MM.1S (cell line): Measurements from ENCODE around the gene NPIPB4.
"Not testable (repeated sequence)": the region's sequence is repeated elsewhere in the genome, so short reads cannot be mapped to it uniquely, and the experiment has no call there.

Experiments
- DNase-seq: peaks from one replicate; pipeline ENCODE4 v3.0.0-alpha.2; 2015
- H2AFZ ChIP-seq: fragments of 300-600 bp; sonication (generic); 2 replicates; pipeline ENCODE4 v1.6.0; 2016; ENCODE audit warnings: antibody characterized with exemption, low read length
- H3F3A ChIP-seq: fragments of 300-600 bp; sonication (generic); 2 replicates; pipeline ENCODE4 v1.6.1; 2016; ENCODE audit warnings: mild to moderate bottlenecking, antibody characterized with exemption, low read length, moderate library complexity, mixed read lengths; ENCODE audit not compliant: insufficient read depth
- H3K27ac ChIP-seq: fragments of 300-600 bp; sonication (generic); 2 replicates; pipeline ENCODE4 v1.5.1; 2016; ENCODE audit warnings: mild to moderate bottlenecking, low read length
- H3K27me3 ChIP-seq: fragments of 300-600 bp; sonication (generic); replicated peaks from 2 replicates; pipeline ENCODE4 v1.6.0; 2016; ENCODE audit warnings: low read length; ENCODE audit not compliant: insufficient read depth
- H3K36me3 ChIP-seq: fragments of 300-600 bp; sonication (generic); replicated peaks from 2 replicates; pipeline ENCODE4 v1.6.1; 2016; ENCODE audit warnings: mild to moderate bottlenecking, low read length, mixed read lengths; ENCODE audit not compliant: insufficient read depth
- H3K4me1 ChIP-seq: fragments of 300-600 bp; sonication (generic); 2 replicates; pipeline ENCODE4 v1.6.1; 2016; ENCODE audit warnings: low read length, mixed read lengths
- H3K4me2 ChIP-seq: fragments of 300-600 bp; sonication (generic); 2 replicates; pipeline ENCODE4 v1.6.0; 2016; ENCODE audit warnings: low read depth, low read length
- H3K4me3 ChIP-seq: fragments of 300-600 bp; sonication (generic); 2 replicates; pipeline ENCODE4 v1.5.1; 2016; ENCODE audit warnings: low read length, mixed read lengths
- H3K79me2 ChIP-seq: fragments of 300-600 bp; sonication (generic); 2 replicates; pipeline ENCODE4 v1.6.1; 2016; ENCODE audit warnings: mixed run types, low read length, mixed read lengths
- H3K9ac ChIP-seq: fragments of 300-600 bp; sonication (generic); 2 replicates; pipeline ENCODE4 v1.6.1; 2016; ENCODE audit warnings: low read length, mixed read lengths
- H3K9me2 ChIP-seq: fragments of 300-600 bp; sonication (generic); replicated peaks from 2 replicates; pipeline ENCODE4 v1.6.1; 2016; ENCODE audit warnings: mild to moderate bottlenecking, low read length, mixed read lengths; ENCODE audit not compliant: insufficient read depth
- H3K9me3 ChIP-seq: fragments of 300-600 bp; sonication (generic); replicated peaks from 2 replicates; pipeline ENCODE4 v1.6.1; 2016; ENCODE audit warnings: mild to moderate bottlenecking, low read length, mixed read lengths; ENCODE audit not compliant: insufficient read depth
- H4K20me1 ChIP-seq: fragments of 300-600 bp; sonication (generic); 2 replicates; pipeline ENCODE4 v1.6.1; 2016; ENCODE audit warnings: mild to moderate bottlenecking, low read length, moderate library complexity, mixed read lengths; ENCODE audit not compliant: insufficient read depth
- CTCF ChIP-seq: fragments of 300-600 bp; sonication (generic); IDR thresholded peaks from 2 replicates; pipeline ENCODE4 v1.5.1; 2016; ENCODE audit warnings: antibody characterized with exemption, low read length, mixed read lengths

The NPIPB4 gene

GRCh38 chr16:21802375-21802663 is 55.2 kb downstream of the NPIPB4 start:
- H3K4me3 ChIP-seq, H3K36me3 ChIP-seq, H3K27me3 ChIP-seq, H4K20me1 ChIP-seq, H3K4me1 ChIP-seq, DNase-seq, H3K9me2 ChIP-seq, H2AFZ ChIP-seq, H3F3A ChIP-seq, H3K27ac ChIP-seq, H3K9ac ChIP-seq, H3K4me2 ChIP-seq, H3K9me3 ChIP-seq, H3K79me2 ChIP-seq: not testable (repeated sequence)

- not testable (repeated sequence) for H3K4me3 ChIP-seq, H3K9me2 ChIP-seq, H3K79me2 ChIP-seq, H3F3A ChIP-seq, H3K9ac ChIP-seq, H3K4me2 ChIP-seq, H3K27ac ChIP-seq, H3K27me3 ChIP-seq, H3K9me3 ChIP-seq, H2AFZ ChIP-seq, H4K20me1 ChIP-seq, H3K36me3 ChIP-seq, H3K4me1 ChIP-seq
- peak; percentile 42 for DNase-seq
- peak; percentile 40 for TF ChIP-seq CTCF
These were observed 55.8 kb downstream of the NPIPB4 start for GRCh38 chr16:21801538-21802374.

- H3F3A ChIP-seq, H4K20me1 ChIP-seq, H3K36me3 ChIP-seq, H3K27ac ChIP-seq, H3K4me1 ChIP-seq, DNase-seq, H3K9me2 ChIP-seq, H3K27me3 ChIP-seq, H3K4me3 ChIP-seq, H2AFZ ChIP-seq, H3K9ac ChIP-seq, H3K4me2 ChIP-seq, H3K9me3 ChIP-seq, H3K79me2 ChIP-seq: not testable (repeated sequence)
These were observed 59.0 kb downstream of the NPIPB4 start for GRCh38 chr16:21798601-21799000.

GRCh38 chr16:21793310-21793709 is 64.2 kb downstream of the NPIPB4 start:
- not testable (repeated sequence) for H3K9me3 ChIP-seq

GRCh38 chr16:21790506-21790905 is 67.0 kb downstream of the NPIPB4 start:
- H3K4me3 ChIP-seq, H3K36me3 ChIP-seq, H4K20me1 ChIP-seq, H3K4me1 ChIP-seq, H3K4me2 ChIP-seq, H3K79me2 ChIP-seq, H3F3A ChIP-seq, H3K27ac ChIP-seq, H3K27me3 ChIP-seq, H3K9me2 ChIP-seq, H2AFZ ChIP-seq, DNase-seq, H3K9ac ChIP-seq, H3K9me3 ChIP-seq: not testable (repeated sequence)

More at GRCh38 chr16:21793310-21793709, 64.2 kb downstream of the NPIPB4 start:
- H3K36me3 ChIP-seq, H2AFZ ChIP-seq, H3K79me2 ChIP-seq, H3K4me2 ChIP-seq, H3K9ac ChIP-seq, H3K4me1 ChIP-seq, H3K4me3 ChIP-seq, H3K27ac ChIP-seq, H4K20me1 ChIP-seq, H3F3A ChIP-seq, H3K27me3 ChIP-seq, H3K9me2 ChIP-seq, DNase-seq: not testable (repeated sequence)
